Activated naive CD4-positive, alpha-beta T cell treated with anti-CD3 and anti-CD28 coated beads, Interleukin-2, amount 10 ng/mL, durations not matched to agents 7 days and 5 days (primary cell): ENCODE measurements around the gene BLOC1S5.
"Not testable (repeated sequence)": the region's sequence is repeated elsewhere in the genome, so short reads cannot be mapped to it uniquely, and the experiment has no call there.

Experiments
- CTCF ChIA-PET: fragments of 350-600 bp; sonication (Branson Sonifier 250); formaldehyde crosslinking; loops from one replicate; lab custom pipeline; 2021; ENCODE audit warnings: antibody characterized with exemption; lab: Charles Lee
- DNase-seq: peaks from one replicate; pipeline ENCODE4 v3.0.0-alpha.2; 2020
- H3K27ac Mint-ChIP-seq: one replicate; pipeline ENCODE4 v1.8.0; 2021; ENCODE audit warnings: mild to moderate bottlenecking, moderate library complexity, mixed read lengths
- H3K27me3 Mint-ChIP-seq: one replicate; pipeline ENCODE4 v1.8.0; 2021; ENCODE audit warnings: mild to moderate bottlenecking, mixed read lengths
- H3K36me3 Mint-ChIP-seq: one replicate; pipeline ENCODE4 v1.8.0; 2021; ENCODE audit warnings: mixed read lengths
- H3K4me1 Mint-ChIP-seq: one replicate; pipeline ENCODE4 v1.8.0; 2021; ENCODE audit warnings: mixed read lengths
- H3K4me3 Mint-ChIP-seq: one replicate; pipeline ENCODE4 v1.8.0; 2021; ENCODE audit warnings: mild to moderate bottlenecking, moderate library complexity, mixed read lengths
- H3K9me3 Mint-ChIP-seq: one replicate; pipeline ENCODE4 v1.8.0; 2021; ENCODE audit warnings: mixed read lengths

Gene BLOC1S5

GRCh38 chr6:8006208-8006607, 58.0 kb downstream of the BLOC1S5 start:
- Mint-ChIP-seq H3K9me3 (no peaks in the 10 kb centered on the region), H3K27me3 (no peaks in the 10 kb centered on the region), H3K4me1 (peaks cover 2% of the 10 kb centered on the region), H3K36me3 (no peaks in the 10 kb centered on the region), H3K27ac (no peak overlapping the region), H3K4me3 (no peak overlapping the region)
- DNase-seq: no peak
- CTCF ChIA-PET: interaction anchor here (1.0 to 1.2 kb wide), 4 partner anchors 9 to 274 kb away, joined by 3 to 4 read pairs (median 3); no protein-coding TSS in a partner anchor

GRCh38 chr6:8005136-8005535, 59.1 kb downstream of the BLOC1S5 start:
- Mint-ChIP-seq H3K9me3 (no peaks in the 10 kb centered on the region), H3K4me3 (no peak overlapping the region), H3K27me3 (no peaks in the 10 kb centered on the region)

GRCh38 chr6:8000636-8001035, 63.6 kb downstream of the BLOC1S5 start:
- DNase-seq: no peak
- no peaks in the 10 kb centered on the region for H3K36me3 Mint-ChIP-seq
- H3K9me3 Mint-ChIP-seq: no peaks in the 10 kb centered on the region
- H3K27me3 Mint-ChIP-seq: no peaks in the 10 kb centered on the region
- no peak overlapping the region for H3K4me3 Mint-ChIP-seq
- no peak overlapping the region for H3K27ac Mint-ChIP-seq
- CTCF ChIA-PET: interaction anchor here (0.6 kb wide), 1 partner anchor 231 kb away, joined by 3 read pairs; no protein-coding TSS in a partner anchor
- peaks cover 2% of the 10 kb centered on the region for H3K4me1 Mint-ChIP-seq

More at GRCh38 chr6:8005136-8005535, 59.1 kb downstream of the BLOC1S5 start:
- H3K4me1 Mint-ChIP-seq: peaks cover 2% of the 10 kb centered on the region
- DNase-seq: no peak
- CTCF ChIA-PET: interaction anchor here (0.6 to 1.6 kb wide), 5 partner anchors 10 to 435 kb away, joined by 3 to 4 read pairs (median 3); no protein-coding TSS in a partner anchor
- no peak overlapping the region for H3K27ac Mint-ChIP-seq
- H3K36me3 Mint-ChIP-seq: no peaks in the 10 kb centered on the region

GRCh38 chr6:8000188-8000596, 64.0 kb downstream of the BLOC1S5 start:
- CTCF ChIA-PET: no interaction called here
- no peaks in the 10 kb centered on the region for H3K9me3 Mint-ChIP-seq
- H3K4me3 Mint-ChIP-seq: no peak overlapping the region
- peaks cover 2% of the 10 kb centered on the region for H3K4me1 Mint-ChIP-seq
- no peaks in the 10 kb centered on the region for H3K27me3 Mint-ChIP-seq
- H3K27ac Mint-ChIP-seq: no peak overlapping the region
- no peak for DNase-seq
- H3K36me3 Mint-ChIP-seq: no peaks in the 10 kb centered on the region

GRCh38 chr6:7999201-7999600, 65.0 kb downstream of the BLOC1S5 start:
- H3K27ac Mint-ChIP-seq: no peak overlapping the region
- CTCF ChIA-PET: no interaction called here
- no peaks in the 10 kb centered on the region for H3K27me3 Mint-ChIP-seq
- no peaks in the 10 kb centered on the region for H3K4me1 Mint-ChIP-seq
- DNase-seq: no peak
- no peaks in the 10 kb centered on the region for H3K9me3 Mint-ChIP-seq
- H3K4me3 Mint-ChIP-seq: no peak overlapping the region
- H3K36me3 Mint-ChIP-seq: no peaks in the 10 kb centered on the region

- Mint-ChIP-seq H3K27me3 (no peaks in the 10 kb centered on the region), H3K4me1 (no peaks in the 10 kb centered on the region), H3K4me3 (no peak overlapping the region), H3K27ac (no peak overlapping the region), H3K36me3 (no peaks in the 10 kb centered on the region), H3K9me3 (peaks cover 1% of the 10 kb centered on the region)
- CTCF ChIA-PET: no interaction called here
- DNase-seq: no peak
Observed at GRCh38 chr6:7998103-7998725, 66.0 kb downstream of the BLOC1S5 start.

- CTCF ChIA-PET: no interaction called here
- H3K9me3 Mint-ChIP-seq: peaks cover 1% of the 10 kb centered on the region
- H3K27me3 Mint-ChIP-seq: no peaks in the 10 kb centered on the region
- no peak for DNase-seq
- no peak overlapping the region for H3K27ac Mint-ChIP-seq
- H3K4me1 Mint-ChIP-seq: no peaks in the 10 kb centered on the region
- H3K36me3 Mint-ChIP-seq: no peaks in the 10 kb centered on the region
- no peak overlapping the region for H3K4me3 Mint-ChIP-seq
Observed at GRCh38 chr6:7997286-7997685, 66.9 kb downstream of the BLOC1S5 start.

GRCh38 chr6:7996538-7997111, 67.6 kb downstream of the BLOC1S5 start:
- Mint-ChIP-seq H3K27me3 (no peaks in the 10 kb centered on the region), H3K4me3 (no peak overlapping the region), H3K9me3 (peaks cover 1% of the 10 kb centered on the region), H3K27ac (no peak overlapping the region), H3K4me1 (no peaks in the 10 kb centered on the region), H3K36me3 (no peaks in the 10 kb centered on the region)
- CTCF ChIA-PET: no interaction called here
- no peak for DNase-seq

GRCh38 chr6:7993952-7994351, 70.2 kb downstream of the BLOC1S5 start:
- no peaks in the 10 kb centered on the region for H3K36me3 Mint-ChIP-seq
- no peaks in the 10 kb centered on the region for H3K27me3 Mint-ChIP-seq
- CTCF ChIA-PET: interaction anchor here (0.6 to 2.4 kb wide), 2 partner anchors 271 to 1087 kb away, joined by 3 to 7 read pairs; no protein-coding TSS in a partner anchor
- H3K9me3 Mint-ChIP-seq: peaks cover 1% of the 10 kb centered on the region
- DNase-seq: no peak
- H3K4me3 Mint-ChIP-seq: no peak overlapping the region
- no peak overlapping the region for H3K27ac Mint-ChIP-seq
- no peaks in the 10 kb centered on the region for H3K4me1 Mint-ChIP-seq

GRCh38 chr6:7993399-7993798, 70.8 kb downstream of the BLOC1S5 start:
- Mint-ChIP-seq H3K27me3 (no peaks in the 10 kb centered on the region), H3K4me1 (no peaks in the 10 kb centered on the region), H3K9me3 (peaks cover 1% of the 10 kb centered on the region), H3K36me3 (no peaks in the 10 kb centered on the region), H3K4me3 (no peak overlapping the region), H3K27ac (no peak overlapping the region)
- no peak for DNase-seq
- CTCF ChIA-PET: interaction anchor here (2.4 kb wide), 1 partner anchor 270 kb away, joined by 7 read pairs; no protein-coding TSS in a partner anchor

GRCh38 chr6:7992002-7992815, 72.0 kb downstream of the BLOC1S5 start:
- no peak for DNase-seq
- CTCF ChIA-PET: interaction anchor here (0.7 to 2.4 kb wide), 3 partner anchors 17 to 269 kb away, joined by 3 to 7 read pairs (median 4); no protein-coding TSS in a partner anchor

GRCh38 chr6:7991536-7991935, 72.7 kb downstream of the BLOC1S5 start:
- H3K27ac Mint-ChIP-seq: no peak overlapping the region
- H3K27me3 Mint-ChIP-seq: no peaks in the 10 kb centered on the region
- H3K4me3 Mint-ChIP-seq: no peak overlapping the region

More at GRCh38 chr6:7992002-7992815, 72.0 kb downstream of the BLOC1S5 start:
- Mint-ChIP-seq H3K4me3 (no peak overlapping the region), H3K4me1 (no peaks in the 10 kb centered on the region), H3K9me3 (peaks cover 1% of the 10 kb centered on the region), H3K27me3 (no peaks in the 10 kb centered on the region), H3K27ac (no peak overlapping the region), H3K36me3 (no peaks in the 10 kb centered on the region)

GRCh38 chr6:7986219-7986618, 78.0 kb downstream of the BLOC1S5 start:
- Mint-ChIP-seq H3K4me1 (no peaks in the 10 kb centered on the region), H3K27me3 (no peaks in the 10 kb centered on the region), H3K4me3 (no peak overlapping the region), H3K9me3 (no peaks in the 10 kb centered on the region), H3K27ac (no peak overlapping the region), H3K36me3 (no peaks in the 10 kb centered on the region)
- CTCF ChIA-PET: no interaction called here
- DNase-seq: no peak

More at GRCh38 chr6:7991536-7991935, 72.7 kb downstream of the BLOC1S5 start:
- DNase-seq: no peak
- Mint-ChIP-seq H3K4me1 (no peaks in the 10 kb centered on the region), H3K9me3 (peaks cover 1% of the 10 kb centered on the region), H3K36me3 (no peaks in the 10 kb centered on the region)
- CTCF ChIA-PET: interaction anchor here (2.4 kb wide), 1 partner anchor 269 kb away, joined by 7 read pairs; no protein-coding TSS in a partner anchor

GRCh38 chr6:7983967-7984366, 80.2 kb downstream of the BLOC1S5 start:
- DNase-seq, H3K27me3 Mint-ChIP-seq, H3K36me3 Mint-ChIP-seq, H3K4me3 Mint-ChIP-seq, H3K27ac Mint-ChIP-seq, H3K4me1 Mint-ChIP-seq, CTCF ChIA-PET, H3K9me3 Mint-ChIP-seq: not testable (repeated sequence)
